Left lung (tissue), 10 donors: ENCODE results near the gene KCND3. TPM values are rescaled to one million over a fixed set of nuclear protein-coding genes. Genes with fewer than 3 reads are reported as not detected.

ENCODE experiments used
- ATAC-seq: fragments of 200-7000 bp; cut with Tn5 transposase; one replicate; pipeline ENCODE4 v1.9.1; 2020; ENCODE audit warnings: moderate library complexity
- DNase-seq, 4 donors: peaks; one replicate each; pipeline ENCODE4 v3.0.0-alpha.2; 2013 to 2020
- H3K27ac ChIP-seq, 2 donors: fragments of 200-600 bp; sonication (generic) in 1 of 2; one replicate each; pipeline versions ENCODE4 v1.5.0 to v1.8.0; 2020 to 2021
- H3K27me3 ChIP-seq, 2 donors: fragments of 200-600 bp; sonication (generic) in 1 of 2; one replicate each; pipeline versions ENCODE4 v1.5.0 to v1.8.0; 2020 to 2021
- H3K36me3 ChIP-seq, 2 donors: fragments of 200-600 bp; sonication (generic) in 1 of 2; one replicate each; pipeline versions ENCODE4 v1.5.0 to v1.8.0; 2020 to 2021
- H3K4me1 ChIP-seq, 2 donors: fragments of 200-600 bp; one replicate each; pipeline ENCODE4 v1.8.0; 2021
- H3K4me3 ChIP-seq, 2 donors: fragments of 200-600 bp; sonication (generic) in 1 of 2; one replicate each; pipeline versions ENCODE4 v1.5.0 to v1.8.0; 2020 to 2021; ENCODE audit warnings: mild to moderate bottlenecking in 1 of 2
- H3K9me3 ChIP-seq, 2 donors: fragments of 200-600 bp; sonication (generic) in 1 of 2; one replicate each; pipeline versions ENCODE4 v1.5.0 to v1.8.0; 2020 to 2021
- CTCF ChIP-seq, 2 donors: fragments of 200-600 bp; sonication (generic) in 1 of 2; IDR thresholded peaks; one replicate each; pipeline versions ENCODE4 v1.5.0 to v1.8.0; 2021; ENCODE audit warnings: antibody characterized with exemption in 2 of 2
- intact Hi-C, 2 donors: fragments of 100-400 bp; cut with DNase I; formaldehyde crosslinking; loops; one replicate each; pipeline versions ENCODE4 v1.11.2 to v1.14.2; 2022
- polyA plus RNA-seq, 6 donors: library from polyadenylated mRNA; unstranded; fragments of 120-200 nt; gene quantifications; one replicate each; pipeline ENCODE4 v1.2.1, GENCODE V29; 2013; ENCODE audit not compliant: insufficient read length in 6 of 6
- total RNA-seq, 2 donors: library from RNA; stranded (reverse); fragmentation: NEBNext Ultra II Directional; extraction: Animal tissue kit (Norgen Biotek cat#: 25700); gene quantifications; one replicate each; pipeline ENCODE4 v1.2.1, GENCODE V29; 2021
- donor health status: DM: no; HTN: yes; CAD: no.
- donor health status: DM: no; HTN: no; CAD: no.

The KCND3 gene
- total and polyA plus RNA-seq, 8 donors, result 0.32 to 10.2 (median 0.58) TPM

DNA sequence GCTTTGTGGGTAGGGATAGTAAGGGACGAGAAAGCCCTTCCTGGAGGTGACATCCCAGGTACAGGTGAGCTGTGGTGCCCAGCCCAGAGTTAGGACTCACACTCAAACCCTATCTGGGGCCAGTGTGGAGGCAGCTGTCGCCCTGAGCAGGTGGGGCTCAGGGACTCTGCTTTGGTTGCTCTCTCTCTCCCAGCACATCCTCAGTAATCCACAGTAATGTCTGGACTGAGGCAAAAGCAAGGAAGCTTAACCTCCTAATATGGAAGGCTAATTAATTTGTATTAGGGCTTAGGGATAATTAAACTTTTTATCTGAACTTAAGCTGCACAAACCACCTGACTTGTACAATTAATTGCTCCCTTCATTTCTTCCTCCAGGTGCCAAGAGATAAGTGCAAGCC lies 195.5 kb downstream of the KCND3 start:
- no peaks in the 10 kb centered on the region for H3K36me3 ChIP-seq
- H3K9me3 ChIP-seq, result no peaks in the 10 kb centered on the region
- H3K4me1 ChIP-seq, result peaks cover 0 to 4% of the 10 kb centered on the region in 2 donors
- H3K27ac ChIP-seq, result no peak overlapping the region
- no peak for DNase-seq
- intact Hi-C loops, result no loop called here
- no peak for TF ChIP-seq CTCF (IDR thresholded peaks at IDR 0.05)
- H3K4me3 ChIP-seq, result no peak overlapping the region
- no peak for ATAC-seq
- no peaks in the 10 kb centered on the region for H3K27me3 ChIP-seq

- H3K27ac ChIP-seq, result no peak overlapping the region
- H3K27me3 ChIP-seq, result no peaks in the 10 kb centered on the region
- no peak overlapping the region for H3K4me3 ChIP-seq
- no peak for DNase-seq
- intact Hi-C loops, result no loop called here
- no peak for ATAC-seq
- H3K36me3 ChIP-seq, result no peaks in the 10 kb centered on the region
- H3K4me1 ChIP-seq, result peaks cover 0 to 4% of the 10 kb centered on the region in 2 donors
- TF ChIP-seq CTCF (IDR thresholded peaks at IDR 0.05), result no peak
- H3K9me3 ChIP-seq, result no peaks in the 10 kb centered on the region
These were observed 197.2 kb downstream of the KCND3 start for GRCh38 chr1:111792249-111792648.

- Histone ChIP-seq H3K9me3 (no peaks in the 10 kb centered on the region), H3K27ac (no peak overlapping the region), H3K36me3 (no peaks in the 10 kb centered on the region), H3K4me3 (no peak overlapping the region), H3K4me1 (peaks cover 0 to 4% of the 10 kb centered on the region in 2 donors), H3K27me3 (no peaks in the 10 kb centered on the region)
- no peak for TF ChIP-seq CTCF (IDR thresholded peaks at IDR 0.05)
- ATAC-seq (no peak), DNase-seq (no peak)
- intact Hi-C loops, result no loop called here
These were observed 197.7 kb downstream of the KCND3 start for GRCh38 chr1:111791776-111792175.

DNA sequence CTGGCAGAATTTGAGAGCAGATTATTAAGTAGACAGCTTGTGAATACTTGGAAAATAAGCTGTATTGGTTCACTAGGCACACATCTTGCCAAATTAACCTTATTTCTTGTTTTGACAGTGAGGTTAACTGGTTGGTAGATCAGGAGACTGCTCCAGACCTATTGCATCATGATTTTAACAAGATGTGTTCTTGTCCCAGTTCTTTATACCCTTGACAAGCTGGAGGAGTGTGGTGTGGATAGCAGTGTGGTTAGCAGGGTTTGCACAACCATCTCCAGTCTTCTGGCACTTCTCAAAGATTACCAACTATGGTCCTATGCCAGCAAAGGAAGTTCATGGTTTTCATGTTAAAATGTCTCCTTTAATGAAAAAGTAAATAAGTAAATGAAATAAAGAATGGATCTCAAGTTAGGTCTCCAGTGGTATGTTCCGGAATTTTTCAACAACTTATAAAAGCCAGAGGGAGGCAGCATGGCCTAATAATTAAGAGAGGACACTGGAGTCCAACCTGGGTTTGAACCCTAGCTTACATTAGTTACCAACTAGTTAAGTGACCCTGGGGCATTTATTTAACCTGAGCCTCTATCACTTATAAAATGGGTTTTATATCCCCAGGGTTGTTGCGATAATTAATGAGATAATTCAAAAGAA lies 199.7 kb downstream of the KCND3 start:
- Histone ChIP-seq H3K4me3 (no peak overlapping the region), H3K36me3 (no peaks in the 10 kb centered on the region), H3K27ac (no peak overlapping the region), H3K4me1 (peaks cover 0 to 4% of the 10 kb centered on the region in 2 donors), H3K27me3 (no peaks in the 10 kb centered on the region), H3K9me3 (no peaks in the 10 kb centered on the region)
- intact Hi-C loops, result no loop called here
- DNase-seq (no peak), ATAC-seq (peak; percentile 75)
- TF ChIP-seq CTCF (IDR thresholded peaks at IDR 0.05), result no peak

GRCh38 chr1:111789142-111789541 lies 200.3 kb downstream of the KCND3 start:
- peak in 1 of 4 donors; percentile 3 for DNase-seq
- no peaks in the 10 kb centered on the region for H3K36me3 ChIP-seq
- H3K4me3 ChIP-seq, result no peak overlapping the region
- peak; percentile 32 for ATAC-seq
- H3K9me3 ChIP-seq, result no peaks in the 10 kb centered on the region
- TF ChIP-seq CTCF (IDR thresholded peaks at IDR 0.05), result no peak
- H3K27me3 ChIP-seq, result no peaks in the 10 kb centered on the region
- peaks cover 0 to 4% of the 10 kb centered on the region in 2 donors for H3K4me1 ChIP-seq
- H3K27ac ChIP-seq, result no peak overlapping the region
- intact Hi-C loops, result no loop called here
